Fibroblast of villous mesenchyme (primary cell): ENCODE data around the gene GPR32. TPM values are rescaled to one million over a fixed set of nuclear protein-coding genes. Genes with fewer than 3 reads are reported as not detected.
"Not testable (repeated sequence)": the region's sequence is repeated elsewhere in the genome, so short reads cannot be mapped to it uniquely, and the experiment has no call there.

ENCODE experiments used
- DNase-seq: peaks from one replicate; pipeline ENCODE4 v3.0.0-alpha.2; 2010; ENCODE audit warnings: low read depth
- H3K4me3 ChIP-seq: 2 replicates; pipeline ENCODE4 v1.5.1; 2011; ENCODE audit warnings: low read depth, mild to moderate bottlenecking, low read length
- CTCF ChIP-seq: IDR thresholded peaks from 2 replicates; pipeline ENCODE4 v1.5.1; 2012; ENCODE audit warnings: low read depth, mild to moderate bottlenecking, low read length; ENCODE audit not compliant: insufficient read depth
- total RNA-seq: library from RNA; depleted of rRNA; stranded (reverse); fragments of >200 nt; gene quantifications from 2 replicates; pipeline ENCODE4 v1.2.3, GENCODE V29; 2012

Gene GPR32, protein sequence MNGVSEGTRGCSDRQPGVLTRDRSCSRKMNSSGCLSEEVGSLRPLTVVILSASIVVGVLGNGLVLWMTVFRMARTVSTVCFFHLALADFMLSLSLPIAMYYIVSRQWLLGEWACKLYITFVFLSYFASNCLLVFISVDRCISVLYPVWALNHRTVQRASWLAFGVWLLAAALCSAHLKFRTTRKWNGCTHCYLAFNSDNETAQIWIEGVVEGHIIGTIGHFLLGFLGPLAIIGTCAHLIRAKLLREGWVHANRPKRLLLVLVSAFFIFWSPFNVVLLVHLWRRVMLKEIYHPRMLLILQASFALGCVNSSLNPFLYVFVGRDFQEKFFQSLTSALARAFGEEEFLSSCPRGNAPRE
- total RNA-seq = not detected in 2 replicates

DNA sequence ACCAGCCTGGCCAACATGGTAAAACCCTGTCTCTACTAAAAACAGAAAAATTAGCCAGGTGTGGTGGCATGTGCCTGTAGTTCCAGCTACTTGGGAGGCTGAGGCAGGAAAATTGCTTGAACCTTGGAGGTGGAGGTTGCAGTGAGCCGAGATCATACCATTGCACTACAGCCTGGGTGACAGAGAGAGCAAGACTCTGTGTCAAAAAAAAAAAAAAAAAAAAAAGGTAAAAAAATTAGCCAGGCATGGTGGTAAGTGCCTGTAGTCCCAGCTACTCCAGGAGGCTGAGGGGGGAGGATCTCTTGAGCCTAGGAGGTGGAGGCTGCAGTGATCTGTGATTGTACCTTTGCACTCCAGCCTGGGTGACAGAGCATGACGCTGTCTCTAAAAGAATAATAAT is at the start of gene GPR32:
Gene GPR32 (plus strand): TSS at position 301 of the 400 bp plus-strand sequence. CDS start 137 bp downstream, outside the sequence.
- H3K4me3 ChIP-seq, DNase-seq: not testable (repeated sequence)

DNA sequence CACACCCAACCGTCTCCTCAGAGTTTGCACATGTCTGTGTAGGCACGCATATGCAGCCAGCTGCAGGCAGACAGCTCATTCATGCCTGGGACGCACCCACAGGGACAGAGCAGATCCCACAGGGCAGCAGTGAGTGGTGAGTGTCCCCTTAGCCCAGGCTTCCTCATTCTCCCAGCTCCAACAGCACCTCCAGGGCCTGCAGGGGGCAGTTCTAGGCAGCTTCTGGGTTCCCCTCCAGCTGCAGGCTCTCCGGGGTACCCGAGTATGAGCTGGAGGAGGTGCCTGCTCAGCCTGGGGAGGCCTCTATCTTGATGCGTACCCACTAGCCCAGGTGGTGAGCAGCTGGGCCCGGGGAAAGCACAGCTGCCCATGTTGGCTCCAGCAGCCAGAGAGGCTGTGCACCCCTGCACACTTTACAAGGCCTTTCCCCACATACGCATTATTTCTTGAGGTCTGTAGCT is 49.3 kb upstream of the GPR32 start:
- DNase-seq = peak; percentile 11
- H3K4me3 ChIP-seq = no peak overlapping the region
- TF ChIP-seq CTCF = no peak

DNA sequence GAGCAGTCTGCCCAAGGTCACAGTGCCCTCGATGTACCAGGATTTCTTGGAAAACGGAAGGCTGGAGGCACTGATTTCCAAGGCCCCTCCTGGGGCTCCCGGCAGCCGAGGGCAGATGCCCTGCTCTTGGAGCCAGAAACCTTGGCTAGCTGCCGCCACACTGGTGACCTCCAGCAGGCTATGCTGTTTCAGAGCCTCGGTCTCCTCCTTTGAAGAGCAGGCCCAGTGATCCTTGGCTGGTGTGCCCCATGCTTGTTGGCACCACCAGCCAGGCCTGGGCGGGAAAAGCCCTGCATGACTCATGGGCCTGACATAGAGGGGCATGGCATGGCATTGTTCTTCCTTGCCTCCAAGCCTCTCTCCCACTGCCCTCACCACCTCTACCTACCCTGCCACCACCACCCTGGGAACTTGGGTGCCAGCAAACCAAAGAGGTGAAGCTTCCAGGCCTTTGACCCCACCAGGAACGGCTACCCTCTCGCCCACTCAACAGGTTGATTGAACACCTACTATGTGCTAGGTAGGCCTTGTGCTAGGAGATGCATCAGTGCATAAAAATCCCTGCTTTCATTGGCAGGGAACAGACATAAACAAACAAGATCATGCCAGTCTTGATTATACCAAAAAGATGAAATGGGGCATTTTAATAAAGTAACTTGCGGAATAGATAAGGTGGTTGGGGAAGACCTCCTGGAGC is 48.7 kb upstream of the GPR32 start:
- no peak for TF ChIP-seq CTCF
- H3K4me3 ChIP-seq = no peak overlapping the region
- DNase-seq = no peak

DNA sequence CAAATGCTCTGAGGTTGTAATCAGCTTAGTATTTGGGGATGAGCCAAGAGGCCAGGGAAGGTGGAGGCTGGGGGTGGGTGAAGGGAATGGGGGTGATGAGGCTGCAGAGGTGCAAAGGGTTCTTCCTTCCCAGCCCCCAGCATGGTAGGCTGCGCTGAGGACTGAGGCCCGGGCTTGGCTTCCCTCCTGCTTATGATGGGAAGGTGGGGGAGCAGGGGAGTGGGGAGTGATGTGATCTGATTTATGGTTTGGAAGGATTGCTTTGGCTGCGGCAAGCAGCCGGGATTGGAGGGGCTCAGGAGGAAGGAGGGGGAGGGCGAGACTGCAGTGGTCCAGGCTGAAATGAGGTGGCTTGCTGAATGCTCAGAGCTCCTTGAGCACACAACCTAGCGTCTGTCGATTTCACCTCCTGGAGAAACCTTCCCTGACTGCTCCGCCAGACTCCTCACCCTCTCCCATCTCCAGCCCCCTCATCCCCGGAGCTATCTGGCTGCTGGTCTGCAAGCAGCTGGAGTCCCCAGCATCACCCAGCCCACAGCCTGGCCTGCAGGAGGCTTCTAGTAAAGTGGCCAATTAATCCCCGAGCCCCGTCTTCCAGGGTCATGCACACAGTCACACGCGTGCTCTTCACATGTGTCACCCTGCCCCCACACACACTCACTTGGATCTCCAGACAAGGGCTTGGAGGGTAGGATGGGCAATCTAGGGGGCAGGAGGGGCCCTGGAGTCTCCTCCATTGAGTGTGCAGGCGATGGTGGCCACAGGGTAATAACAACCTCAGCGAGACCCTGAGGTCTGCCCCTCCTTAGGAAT is 47.9 kb upstream of the GPR32 start:
- no peak for DNase-seq
- peak overlapping the region; percentile 68 for H3K4me3 ChIP-seq
- TF ChIP-seq CTCF = no peak

GRCh38 chr19:50723069-50723468 is 47.2 kb upstream of the GPR32 start, which contains the start of gene CLEC11A:
CLEC11A (plus strand) TSS chr19:50723364; CDS start chr19:50723526, 162 bp downstream.
- no peak for TF ChIP-seq CTCF
- H3K4me3 ChIP-seq = peak within 1 kb of the TSS; percentile 68
- peak; percentile 64 for DNase-seq

DNA sequence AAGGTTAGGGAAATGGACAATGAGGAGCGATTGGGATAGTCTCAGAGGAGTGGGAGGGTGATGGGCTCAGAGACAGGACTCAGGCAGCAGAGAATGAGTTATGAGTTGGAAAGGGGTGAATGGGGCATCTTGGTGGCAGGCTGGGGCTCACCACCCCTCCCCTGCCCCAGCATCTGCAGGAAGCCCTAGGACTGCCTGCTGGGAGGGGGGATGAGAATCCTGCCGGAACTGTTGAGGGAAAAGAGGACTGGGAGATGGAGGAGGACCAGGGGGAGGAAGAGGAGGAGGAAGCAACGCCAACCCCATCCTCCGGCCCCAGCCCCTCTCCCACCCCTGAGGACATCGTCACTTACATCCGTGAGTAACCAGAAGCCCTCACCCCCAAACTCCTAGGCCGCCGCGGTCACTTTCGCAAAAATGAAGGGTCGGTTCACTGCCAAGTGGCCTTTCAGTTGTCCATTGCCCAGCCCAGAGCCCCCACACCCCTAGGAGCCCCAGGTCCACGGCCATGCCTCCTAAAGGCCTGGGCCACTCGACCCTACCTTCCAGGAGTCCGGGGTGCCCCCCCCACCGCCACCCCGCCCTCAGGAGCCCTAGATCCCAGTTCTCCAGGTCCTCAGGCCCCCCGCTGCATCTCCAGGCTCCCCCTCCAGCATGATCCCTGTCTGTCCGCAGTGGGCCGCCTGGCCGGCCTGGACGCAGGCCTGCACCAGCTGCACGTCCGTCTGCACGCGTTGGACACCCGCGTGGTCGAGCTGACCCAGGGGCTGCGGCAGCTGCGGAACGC is 46.3 kb upstream of the GPR32 start:
- no peak for DNase-seq
- TF ChIP-seq CTCF = no peak
- H3K4me3 ChIP-seq = peak overlapping the region; percentile 68
